Cardiac muscle cell (in vitro differentiated cells and primary cell): ENCODE results near the gene FNIP2. TPM values are rescaled to one million over a fixed set of nuclear protein-coding genes. Genes with fewer than 3 reads are reported as not detected.

ENCODE experiments used
- DNase-seq, 2 donors: peaks; one replicate each; pipeline versions ENCODE4 v3.0.0 to v3.0.0-alpha.2; 2010 to 2017; ENCODE audit warnings: low read depth in 1 of 2, low spot score in 1 of 2
- H3K27ac ChIP-seq: fragments of 200-600 bp; sonication (generic); 2 replicates; pipeline ENCODE4 v1.5.1; 2016
- H3K27me3 ChIP-seq: fragments of 200-600 bp; sonication (generic); 2 replicates; pipeline ENCODE4 v1.6.0; 2016; ENCODE audit warnings: control low read depth
- H3K36me3 ChIP-seq: fragments of 200-600 bp; sonication (generic); 2 replicates; pipeline ENCODE4 v1.5.1; 2016; ENCODE audit warnings: control low read depth
- H3K4me1 ChIP-seq: fragments of 200-600 bp; sonication (generic); 2 replicates; pipeline ENCODE4 v1.8.1; 2017; ENCODE audit warnings: low read depth, mild to moderate bottlenecking, mixed run types
- H3K4me3 ChIP-seq: fragments of 200-600 bp; sonication (generic); 2 replicates; pipeline ENCODE4 v1.5.1; 2016; ENCODE audit warnings: mild to moderate bottlenecking
- H3K9me3 ChIP-seq: fragments of 200-600 bp; sonication (generic); 2 replicates; pipeline ENCODE4 v1.5.1; 2017; ENCODE audit warnings: low read depth, mild to moderate bottlenecking, control low read depth
- CTCF ChIP-seq: IDR thresholded peaks from 2 replicates; pipeline ENCODE4 v1.5.1; 2012; ENCODE audit warnings: low read depth, mild to moderate bottlenecking, low read length
- polyA plus RNA-seq: library from polyadenylated mRNA; unstranded; fragments of >200 nt; fragmentation: Nextera tagmentation; extraction: Ambion mirVana; gene quantifications from 2 replicates; pipeline ENCODE4 v1.2.1, GENCODE V29; 2016
- total RNA-seq: library from RNA; depleted of rRNA; stranded (reverse); fragments of >200 nt; gene quantifications from 2 replicates; pipeline ENCODE4 v1.2.3, GENCODE V29; 2016

FNIP2 gene
- total and polyA plus RNA-seq, 2 experiments from 2014 or later: 29.9 to 74.4 TPM

GRCh38 chr4:158847535-158847934 lies 78.7 kb downstream of the FNIP2 start:
- DNase-seq: no peak
- TF ChIP-seq CTCF: no peak
- Histone ChIP-seq H3K36me3 (peaks cover 16% of the 10 kb centered on the region), H3K27ac (no peak overlapping the region), H3K4me3 (no peak overlapping the region), H3K9me3 (no peaks in the 10 kb centered on the region), H3K4me1 (no peaks in the 10 kb centered on the region), H3K27me3 (no peaks in the 10 kb centered on the region)

GRCh38 chr4:158849681-158850080 lies 80.9 kb downstream of the FNIP2 start:
- Histone ChIP-seq H3K9me3 (no peaks in the 10 kb centered on the region), H3K4me3 (no peak overlapping the region), H3K4me1 (no peaks in the 10 kb centered on the region), H3K27ac (no peak overlapping the region), H3K27me3 (no peaks in the 10 kb centered on the region), H3K36me3 (peaks cover 11% of the 10 kb centered on the region)
- DNase-seq: no peak
- no peak for TF ChIP-seq CTCF

- no peaks in the 10 kb centered on the region for H3K9me3 ChIP-seq
- peaks cover 9% of the 10 kb centered on the region for H3K36me3 ChIP-seq
- no peak for TF ChIP-seq CTCF
- DNase-seq: no peak
- no peaks in the 10 kb centered on the region for H3K27me3 ChIP-seq
- H3K27ac ChIP-seq: no peak overlapping the region
- H3K4me1 ChIP-seq: no peaks in the 10 kb centered on the region
- H3K4me3 ChIP-seq: no peak overlapping the region
These were observed 81.5 kb downstream of the FNIP2 start for GRCh38 chr4:158850371-158850770.

- H3K27me3 ChIP-seq: no peaks in the 10 kb centered on the region
- H3K9me3 ChIP-seq: no peaks in the 10 kb centered on the region
- H3K27ac ChIP-seq: no peak overlapping the region
- peak; percentile 53 to 56 for DNase-seq
- peaks cover 4% of the 10 kb centered on the region for H3K36me3 ChIP-seq
- H3K4me3 ChIP-seq: no peak overlapping the region
- peak; percentile 61 for TF ChIP-seq CTCF
- no peaks in the 10 kb centered on the region for H3K4me1 ChIP-seq
These were observed 82.2 kb downstream of the FNIP2 start for GRCh38 chr4:158850800-158851644.

GRCh38 chr4:158854236-158854635 lies 85.4 kb downstream of the FNIP2 start:
- Histone ChIP-seq H3K27me3 (no peaks in the 10 kb centered on the region), H3K27ac (no peak overlapping the region), H3K36me3 (peaks cover 5% of the 10 kb centered on the region), H3K4me1 (no peaks in the 10 kb centered on the region), H3K4me3 (no peak overlapping the region), H3K9me3 (no peaks in the 10 kb centered on the region)
- TF ChIP-seq CTCF: no peak
- no peak for DNase-seq
